IMR-90 (cell line): ENCODE data around the gene DESI1. TPM values are rescaled to one million over a fixed set of nuclear protein-coding genes. Genes with fewer than 3 reads are reported as not detected.

Experiments used
- ATAC-seq: fragments of 200-7000 bp; cut with Tn5 transposase; 2 replicates; pipeline ENCODE4 v1.9.1; 2020; ENCODE audit warnings: low read depth, mild to moderate bottlenecking, moderate library complexity
- BruUV-seq: library from RNA; stranded (reverse); fragments of 400-500 nt; replicated peaks from 2 replicates; lab custom pipeline; 2021; lab: Mats Ljungman, UMichigan
- CTCF ChIA-PET: fragments of 300-600 bp; formaldehyde crosslinking; extraction: SDS; loops from one replicate; lab custom pipeline; 2021; ENCODE audit warnings: antibody characterized with exemption; lab: Yijun Ruan, JAX
- POLR2A ChIA-PET: fragments of 300-600 bp; sonication (Branson Sonifier 250); formaldehyde crosslinking; loops from one replicate; lab custom pipeline; 2022; ENCODE audit warnings: antibody characterized with exemption; ENCODE audit not compliant: unreplicated experiment; lab: Charles Lee
- DNase-seq: peaks from one replicate; pipeline ENCODE4 v3.0.0; 2013
- H2AFZ ChIP-seq: replicated peaks from 2 replicates; pipeline ENCODE3; 2013; ENCODE audit warnings: low read length, mild to moderate bottlenecking; ENCODE audit not compliant: poor library complexity
- H2AK5ac ChIP-seq: 2 replicates; pipeline ENCODE4 v1.6.1; 2013; ENCODE audit warnings: low read depth, low read length, inconsistent platforms
- H2AK9ac ChIP-seq: replicated peaks from 2 replicates; pipeline ENCODE3; 2013; ENCODE audit warnings: mild to moderate bottlenecking, low read depth, low read length, moderate library complexity; ENCODE audit not compliant: poor library complexity
- H2BK120ac ChIP-seq: 2 replicates; pipeline ENCODE4 v1.6.1; 2013; ENCODE audit warnings: low read depth, low read length, inconsistent platforms
- H2BK15ac ChIP-seq: 3 replicates; pipeline ENCODE4 v1.6.1; 2013; ENCODE audit warnings: low read depth, low read length, inconsistent platforms
- H2BK20ac ChIP-seq: 2 replicates; pipeline ENCODE4 v1.6.1; 2013; ENCODE audit warnings: low read depth, mild to moderate bottlenecking, inconsistent platforms, low read length, moderate library complexity
- H2BK5ac ChIP-seq: 2 replicates; pipeline ENCODE4 v1.6.1; 2013; ENCODE audit warnings: mild to moderate bottlenecking, low read depth, low read length, inconsistent platforms; ENCODE audit not compliant: poor library complexity, severe bottlenecking
- H3K14ac ChIP-seq: replicated peaks from 2 replicates; pipeline ENCODE4 v1.6.1; 2013; ENCODE audit warnings: low read depth, low read length, inconsistent platforms
- H3K18ac ChIP-seq: 2 replicates; pipeline ENCODE4 v1.6.1; 2013; ENCODE audit warnings: low read depth, low read length, control low read depth
- H3K23ac ChIP-seq: 2 replicates; pipeline ENCODE4 v1.6.1; 2013; ENCODE audit warnings: low read depth, low read length, inconsistent platforms
- H3K27ac ChIP-seq: 2 replicates; pipeline ENCODE4 v1.5.1; 2013; ENCODE audit warnings: mild to moderate bottlenecking, control low read depth, low read length; ENCODE audit not compliant: insufficient read depth
- H3K27me3 ChIP-seq: 2 replicates; pipeline ENCODE4 v1.6.1; 2013; ENCODE audit warnings: low read length; ENCODE audit not compliant: control insufficient read depth, insufficient read depth
- H3K36me3 ChIP-seq: 2 replicates; pipeline ENCODE4 v1.6.1; 2013; ENCODE audit warnings: low read length, mixed read lengths; ENCODE audit not compliant: control insufficient read depth, insufficient read depth
- H3K4ac ChIP-seq: 2 replicates; pipeline ENCODE4 v1.6.1; 2013; ENCODE audit warnings: low read depth, low read length, inconsistent platforms
- H3K4me1 ChIP-seq: 2 replicates; pipeline ENCODE4 v1.6.1; 2013; ENCODE audit warnings: low read length, mixed read lengths; ENCODE audit not compliant: control insufficient read depth, insufficient read depth
- H3K4me2 ChIP-seq: 2 replicates; pipeline ENCODE4 v1.6.1; 2013; ENCODE audit warnings: low read depth, mild to moderate bottlenecking, control low read depth, low read length, moderate library complexity
- H3K4me3 ChIP-seq: 2 replicates; pipeline ENCODE4 v1.5.1; 2013; ENCODE audit warnings: low read depth, mild to moderate bottlenecking, control low read depth, low read length, moderate library complexity; ENCODE audit not compliant: insufficient read depth
- H3K56ac ChIP-seq: 2 replicates; pipeline ENCODE4 v1.6.1; 2013; ENCODE audit warnings: low read length, inconsistent platforms; ENCODE audit not compliant: insufficient read depth; ENCODE audit errors: extremely low read depth
- H3K79me1 ChIP-seq, 2 experiments: 2 replicates each; pipeline ENCODE4 v1.6.1; 2013; ENCODE audit warnings: low read length in 2 of 2, inconsistent platforms in 1 of 2, low read depth in 1 of 2
- H3K9ac ChIP-seq: 2 replicates; pipeline ENCODE4 v1.6.1; 2013; ENCODE audit warnings: low read depth, low read length, control low read depth
- H3K9me1 ChIP-seq: 2 replicates; pipeline ENCODE4 v1.6.1; 2013; ENCODE audit warnings: low read length, inconsistent platforms; ENCODE audit not compliant: insufficient read depth
- H3K9me3 ChIP-seq: 2 replicates; pipeline ENCODE4 v1.6.1; 2013; ENCODE audit warnings: low read length; ENCODE audit not compliant: control insufficient read depth, insufficient read depth
- H4K20me1 ChIP-seq: 2 replicates; pipeline ENCODE4 v1.6.1; 2013; ENCODE audit warnings: low read length, inconsistent platforms; ENCODE audit not compliant: insufficient read depth
- H4K5ac ChIP-seq: 2 replicates; pipeline ENCODE4 v1.6.1; 2013; ENCODE audit warnings: mild to moderate bottlenecking, low read depth, low read length, control low read depth
- H4K8ac ChIP-seq, 2 experiments: 2 replicates each; pipeline ENCODE4 v1.6.1; 2013; ENCODE audit warnings: low read depth in 2 of 2, low read length in 2 of 2, control low read depth in 1 of 2, inconsistent platforms in 1 of 2
- H4K91ac ChIP-seq: 2 replicates; pipeline ENCODE4 v1.6.1; 2013; ENCODE audit warnings: low read depth, low read length, inconsistent platforms; ENCODE audit not compliant: insufficient read depth
- CEBPB ChIP-seq: IDR thresholded peaks from 2 replicates; pipeline ENCODE4 v1.6.1; 2012; ENCODE audit warnings: low read depth, low read length, improper control_type of control experiment
- CHD1 ChIP-seq: IDR thresholded peaks from 2 replicates; pipeline ENCODE4 v1.6.1; 2012; ENCODE audit warnings: low read depth, low read length, improper control_type of control experiment
- CTCF ChIP-seq: conservative IDR thresholded peaks from 2 replicates; pipeline ENCODE4 v1.5.1; 2012; ENCODE audit warnings: mild to moderate bottlenecking, low read depth, low read length, improper control_type of control experiment
- FOS ChIP-seq: fragments of 150-350 bp; IDR thresholded peaks from 2 replicates; pipeline ENCODE4 v1.6.1; 2016; ENCODE audit warnings: low read depth, low read length
- MAFK ChIP-seq: IDR thresholded peaks from 2 replicates; pipeline ENCODE4 v1.6.1; 2012; ENCODE audit warnings: low read depth, low read length, improper control_type of control experiment
- MAZ ChIP-seq: IDR thresholded peaks from 2 replicates; pipeline ENCODE4 v1.6.1; 2012; ENCODE audit warnings: low read depth, mild to moderate bottlenecking, low read length, improper control_type of control experiment, moderate library complexity, borderline replicate concordance
- NFE2L2 ChIP-seq: fragments of 150-350 bp; IDR thresholded peaks from 2 replicates; pipeline ENCODE4 v1.6.1; 2016; ENCODE audit warnings: low read depth, mild to moderate bottlenecking, low read length
- POLR2A ChIP-seq: IDR thresholded peaks from 2 replicates; pipeline ENCODE4 v1.6.1; 2012; ENCODE audit warnings: mild to moderate bottlenecking, low read depth, low read length
- RAD21 ChIP-seq: IDR thresholded peaks from 2 replicates; pipeline ENCODE4 v1.6.1; 2012; ENCODE audit warnings: low read length, improper control_type of control experiment
- RCOR1 ChIP-seq: IDR thresholded peaks from 2 replicates; pipeline ENCODE4 v1.6.1; 2012; ENCODE audit warnings: mild to moderate bottlenecking, low read length, improper control_type of control experiment; ENCODE audit not compliant: insufficient replicate concordance
- RFX5 ChIP-seq: IDR thresholded peaks from 2 replicates; pipeline ENCODE4 v1.8.0; 2012; ENCODE audit warnings: low read depth, mild to moderate bottlenecking, low read length, moderate library complexity
- USF2 ChIP-seq: fragments of 150-350 bp; IDR thresholded peaks from 2 replicates; pipeline ENCODE4 v1.6.1; 2017; ENCODE audit warnings: mild to moderate bottlenecking, antibody characterized with exemption, low read length, low read depth
- WGBS, 2 experiments: methylation state at CpG; one replicate each; pipeline versions ENCODE4 v1.1.5 to v1.1.7; 2013; ENCODE audit warnings: missing lambda C conversion rate in 2 of 2; ENCODE audit not compliant: insufficient read length in 1 of 2; ENCODE audit errors: extremely low coverage in 2 of 2; 5-methylcytosine and 5-hydroxymethylcytosine counted together
- dilution Hi-C: fragments of 300-500 bp; cut with HindIII; formaldehyde crosslinking; loops from one replicate; pipeline ENCODE4 v1.14.3; 2018; ENCODE audit warnings: low sequenced_read_pairs; ENCODE audit not compliant: unreplicated experiment
- in situ Hi-C: fragments of 300-500 bp; cut with MboI; formaldehyde crosslinking; loops from 3 replicates; pipeline ENCODE4 v1.14.3; 2019; ENCODE audit warnings: low sequenced_read_pairs, inconsistent platforms, mixed read lengths
- intact Hi-C: fragments of 100-400 bp; cut with micrococcal nuclease; formaldehyde crosslinking; loops from 2 replicates; pipeline ENCODE4 v1.10.0; 2022
- polyA plus RNA-seq, 3 experiments: library from polyadenylated mRNA; depleted of rRNA; stranded (reverse); fragments of >200 nt; gene quantifications; 2 replicates each; pipeline ENCODE4 v1.2.3, GENCODE V29; 2012; ENCODE audit warnings: low replicate concordance in 1 of 3
- total RNA-seq: library from RNA; depleted of rRNA; stranded (reverse); fragments of >200 nt; gene quantifications from 2 replicates; pipeline ENCODE4 v1.2.3, GENCODE V29; 2012

Gene DESI1
- total and polyA plus RNA-seq, 2 of the 4 experiments (the other 2 are of a cell fraction): 14.5 to 24.9 TPM

- no peak overlapping the region for H3K23ac ChIP-seq
- no peak overlapping the region for H4K8ac ChIP-seq
- H3K4me1 ChIP-seq: peaks cover 2% of the 10 kb centered on the region; the same call in 1 of the 2 replicates
- no peak overlapping the region for H2BK15ac ChIP-seq
- H4K5ac ChIP-seq: no peak overlapping the region
- in situ Hi-C loops (no loop called here), intact Hi-C loops (no loop called here), dilution Hi-C loops (no loop called here)
- no peak overlapping the region for H2BK20ac ChIP-seq
- H3K18ac ChIP-seq: no peak overlapping the region
- no peak overlapping the region for H2AFZ ChIP-seq
- H2AK9ac ChIP-seq: no peak overlapping the region
- H3K9me3 ChIP-seq: no peaks in the 10 kb centered on the region
- no peak overlapping the region for H3K56ac ChIP-seq
- no peak overlapping the region for H4K91ac ChIP-seq
- H2BK5ac ChIP-seq: no peak overlapping the region
- no peak overlapping the region for H3K4me2 ChIP-seq
- no peak overlapping the region for H3K27ac ChIP-seq
- DNase-seq: no peak
- H4K20me1 ChIP-seq: peaks cover 22% of the 10 kb centered on the region
- CTCF ChIA-PET: no interaction called here
- H3K4me3 ChIP-seq: no peak overlapping the region
- ATAC-seq: no peak
- BruUV-seq: no TSS peak
- no peak overlapping the region for H2AK5ac ChIP-seq
- H3K36me3 ChIP-seq: peaks cover 35% of the 10 kb centered on the region
- H3K9me1 ChIP-seq: no peaks in the 10 kb centered on the region
- H3K4ac ChIP-seq: no peak overlapping the region
- H2BK120ac ChIP-seq: no peak overlapping the region
- no peaks in the 10 kb centered on the region for H3K27me3 ChIP-seq
- no peak for TF ChIP-seq RFX5
- no peak for TF ChIP-seq POLR2A
- TF ChIP-seq RAD21: no peak
- TF ChIP-seq CTCF: no peak
- no peak for TF ChIP-seq RCOR1
- TF ChIP-seq MAZ: no peak
- TF ChIP-seq NFE2L2: no peak
- TF ChIP-seq CHD1: no peak
- TF ChIP-seq USF2: no peak
- no peak for TF ChIP-seq MAFK
- no peak for TF ChIP-seq CEBPB
- TF ChIP-seq FOS: no peak
- H3K14ac ChIP-seq: no peak overlapping the region
- WGBS, 2 experiments: no CpG with 5 or more reads among the region's 7 CpGs
- H3K79me1 ChIP-seq: peaks cover 18 to 46% of the 10 kb centered on the region in 2 experiments
- H3K9ac ChIP-seq: no peak overlapping the region
- POLR2A ChIA-PET: no interaction called here
Observed at GRCh38 chr22:41625577-41625976, 4.7 kb upstream of the DESI1 start.
